ENCODE measurements around the gene BTG2. TPM values are rescaled to one million over a fixed set of nuclear protein-coding genes. Genes with fewer than 3 reads are reported as not detected.

Gene BTG2, protein sequence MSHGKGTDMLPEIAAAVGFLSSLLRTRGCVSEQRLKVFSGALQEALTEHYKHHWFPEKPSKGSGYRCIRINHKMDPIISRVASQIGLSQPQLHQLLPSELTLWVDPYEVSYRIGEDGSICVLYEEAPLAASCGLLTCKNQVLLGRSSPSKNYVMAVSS
- total RNA-seq: 2.7 and 8.9 TPM in 2 replicates

DNA sequence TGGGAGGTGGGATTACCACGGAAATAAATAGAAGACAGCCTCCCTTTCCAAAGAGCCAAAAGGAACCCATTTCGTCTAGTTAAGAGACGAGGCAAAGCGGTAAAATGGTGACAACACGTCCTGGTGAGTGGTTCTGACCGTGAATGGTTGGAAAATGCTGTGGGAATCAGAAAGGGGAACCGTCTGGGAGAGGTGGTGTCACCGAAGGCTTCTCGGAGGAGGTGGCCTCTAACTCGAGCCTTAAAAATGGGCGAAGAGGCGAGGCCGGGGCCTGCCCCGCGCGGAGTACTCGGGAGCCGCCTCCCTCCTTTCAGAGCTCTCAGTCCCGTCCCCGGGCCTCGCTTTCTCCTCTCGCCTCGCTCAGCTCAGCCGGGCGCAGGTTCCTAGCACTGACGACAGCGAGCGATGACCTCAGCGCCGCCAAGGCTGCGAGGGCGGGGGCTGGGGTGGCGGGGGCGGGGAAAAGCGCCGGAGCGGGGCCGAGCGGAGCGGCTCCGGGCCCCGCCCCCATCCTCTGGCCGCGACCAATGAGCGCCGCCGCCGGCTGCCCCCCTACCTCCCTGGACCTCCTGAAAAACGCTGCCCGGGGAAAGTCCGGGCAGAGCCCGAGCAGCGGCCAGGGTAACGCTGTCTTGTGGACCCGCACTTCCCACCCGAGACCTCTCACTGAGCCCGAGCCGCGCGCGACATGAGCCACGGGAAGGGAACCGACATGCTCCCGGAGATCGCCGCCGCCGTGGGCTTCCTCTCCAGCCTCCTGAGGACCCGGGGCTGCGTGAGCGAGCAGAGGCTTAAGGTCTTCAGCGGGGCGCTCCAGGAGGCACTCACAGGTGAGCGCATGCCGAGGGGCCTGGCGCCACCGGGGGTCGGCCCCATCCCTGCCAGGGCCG, at the start of gene BTG2:
Gene BTG2 (plus strand): TSS at position 601 of the 890 bp plus-strand sequence. CDS start 88 bp downstream, at position 689.

DNA sequence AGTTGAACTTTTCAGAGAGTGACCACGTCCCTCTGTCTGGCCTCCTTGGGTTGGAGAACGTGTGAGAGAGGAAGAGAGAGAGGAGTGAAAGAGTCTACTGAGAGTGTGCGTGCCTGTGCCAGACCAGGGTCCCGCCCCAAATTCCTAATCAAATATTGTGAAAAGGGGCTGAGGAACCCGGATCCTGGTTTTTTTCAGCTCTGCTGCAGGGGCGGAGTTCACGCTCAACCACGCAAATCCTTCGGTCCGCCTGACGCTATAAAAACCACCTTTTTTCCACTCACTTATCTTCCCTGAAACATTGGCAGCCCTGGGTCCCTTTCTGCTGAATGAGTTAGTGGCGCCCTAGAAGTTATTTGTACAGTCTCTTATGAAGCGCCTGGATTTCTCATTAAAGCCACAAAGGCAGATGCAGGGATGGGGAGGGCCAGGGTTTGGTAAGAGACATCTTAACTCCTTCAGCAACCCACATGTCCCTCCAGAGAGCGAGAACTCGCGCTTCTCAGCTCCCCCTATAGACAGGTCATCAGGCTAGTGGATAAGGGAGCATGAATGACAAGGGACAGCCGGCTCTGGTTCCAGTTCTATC, 45.8 kb downstream of the BTG2 start, which contains the start of gene FMOD:
Gene FMOD (minus strand): TSS at position 86 of the 589 bp plus-strand sequence. CDS start 2,852 bp downstream, outside the sequence.

Other genes starting within 250 kb of the BTG2 start
- gene MYOG, start 219.5 kb upstream of the BTG2 start, total RNA-seq: not detected in 2 replicates
- 4.1 and 7.5 TPM in 2 replicates for gene ADORA1, start 177.8 kb upstream of the BTG2 start, total RNA-seq
- gene MYBPH, start 129.7 kb upstream of the BTG2 start, total RNA-seq: 0.11 and 0.75 TPM in 2 replicates
- 22.4 and 400 TPM in 2 replicates for gene CHI3L1, start 118.8 kb upstream of the BTG2 start, total RNA-seq
- under 0.01 TPM in 1 of 2 replicates, not detected in the other for gene CHIT1, start 75.8 kb upstream of the BTG2 start, total RNA-seq
- gene FMOD, start 45.6 kb downstream of the BTG2 start, total RNA-seq: 0.33 and 8.4 TPM in 2 replicates
- 0.33 and 1.9 TPM in 2 replicates for gene PRELP, start 170.3 kb downstream of the BTG2 start, total RNA-seq
- not detected in 2 replicates for gene OPTC, start 188.6 kb downstream of the BTG2 start, total RNA-seq

Data from uterine smooth muscle cell (primary cell).